G401.6 (cell line): ENCODE results near the gene TYSND1.
"Not testable (repeated sequence)": the region's sequence is repeated elsewhere in the genome, so short reads cannot be mapped to it uniquely, and the experiment has no call there.

Source experiments
- FAIRE-seq: peaks from 2 replicates; lab custom pipeline; 2012; peaks lifted over from hg19 to GRCh38; lab: Jason Lieb, UNC

Gene TYSND1

DNA sequence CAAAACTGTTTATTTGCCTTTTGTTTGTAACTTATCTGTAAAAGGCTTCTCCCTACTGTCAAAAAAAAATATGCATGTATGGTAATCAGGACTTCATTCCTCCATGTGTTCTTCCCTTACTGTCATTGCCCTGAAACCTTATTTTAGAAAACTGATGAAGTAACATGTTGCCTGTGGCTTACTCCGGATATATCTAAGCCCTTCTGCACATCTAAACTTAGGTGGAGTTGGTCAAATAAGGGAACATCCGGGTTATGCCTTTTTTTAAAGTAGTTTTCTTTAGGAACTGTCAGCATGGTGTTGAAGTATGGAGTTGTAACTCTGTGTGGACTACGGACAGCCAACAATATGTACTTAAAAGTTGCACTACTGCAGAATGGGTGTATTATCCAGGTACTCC, 17.7 kb upstream of the TYSND1 start:
- FAIRE-seq: no peak

GRCh38 chr10:70163448-70163847, 16.9 kb upstream of the TYSND1 start:
- FAIRE-seq: no peak

- no peak for FAIRE-seq
Measured at GRCh38 chr10:70162892-70163201, 16.3 kb upstream of the TYSND1 start.

DNA sequence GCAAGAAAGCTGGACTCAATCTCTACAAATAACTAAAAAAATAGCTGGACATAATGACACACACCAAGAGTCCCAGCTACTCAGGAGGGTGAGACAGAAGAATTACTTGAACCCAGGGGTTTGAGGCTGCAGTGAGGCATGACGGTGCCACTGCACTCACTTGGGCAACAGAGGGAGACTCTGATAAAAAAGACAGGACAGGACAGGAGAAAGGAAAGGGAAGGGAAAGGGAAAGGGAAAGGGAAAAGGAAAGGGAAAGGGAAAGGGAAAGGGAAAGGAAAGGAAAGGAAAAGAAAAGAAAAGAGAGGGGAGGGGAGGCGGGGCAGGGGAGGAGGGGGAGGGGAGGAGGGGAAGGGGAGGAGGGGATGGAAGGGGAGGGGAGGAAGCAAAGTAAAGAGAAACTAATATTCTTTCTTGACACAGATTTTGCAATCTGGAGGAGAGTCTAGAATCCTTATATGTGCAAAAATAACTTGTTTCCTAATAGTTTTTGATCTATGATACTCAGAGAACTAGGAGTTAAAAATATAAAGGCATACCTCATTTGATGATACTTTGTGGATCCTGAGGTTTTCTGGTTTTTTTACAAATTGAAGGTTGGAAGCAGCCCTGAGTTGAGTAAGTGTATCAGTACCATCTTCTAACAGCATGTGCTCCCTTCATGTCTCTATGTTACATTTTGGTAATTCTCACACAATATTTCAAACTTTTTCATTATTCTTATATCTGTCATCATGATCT, 15.8 kb upstream of the TYSND1 start:
- no peak for FAIRE-seq

- FAIRE-seq: no peak
Measured at GRCh38 chr10:70160798-70161197, 14.3 kb upstream of the TYSND1 start.

DNA sequence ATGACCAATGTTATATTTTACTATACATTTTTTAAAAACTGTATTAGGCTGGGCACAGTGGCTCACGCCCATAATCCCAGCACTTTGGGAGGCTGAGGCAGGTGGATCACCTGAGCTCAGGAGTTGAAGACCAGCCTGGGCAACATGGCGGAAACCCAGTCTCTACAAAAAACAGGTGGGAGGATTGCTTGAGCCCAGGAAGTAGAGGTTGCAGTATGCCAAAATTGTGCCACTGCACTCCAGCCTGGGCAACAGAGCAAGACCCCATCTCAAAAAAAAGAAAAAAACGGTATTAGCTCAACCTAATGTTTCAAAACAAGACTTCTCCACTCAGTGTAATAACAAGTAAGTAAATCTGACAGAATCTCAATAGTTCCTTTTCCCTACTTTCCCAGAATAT, 12.9 kb upstream of the TYSND1 start:
- FAIRE-seq: not testable (repeated sequence)

DNA sequence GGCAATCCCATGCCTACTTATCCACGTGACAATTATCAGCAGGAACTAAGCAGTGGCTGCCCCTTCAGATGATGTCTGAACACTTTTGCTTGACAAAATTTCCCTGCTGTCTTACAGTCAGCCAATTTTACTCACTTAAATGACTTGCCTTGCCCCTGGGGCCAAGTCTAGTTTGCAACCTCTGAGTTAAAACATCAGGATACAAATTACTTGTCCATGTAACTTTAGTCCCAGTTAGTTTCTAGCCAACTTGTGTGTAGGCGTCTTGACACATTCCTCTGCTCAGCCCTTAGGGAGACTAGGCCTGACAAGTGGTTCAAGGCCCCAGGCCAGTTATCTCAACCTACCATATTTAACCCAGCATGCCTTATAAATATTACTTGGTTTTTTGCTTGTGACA, 11.6 kb upstream of the TYSND1 start:
- FAIRE-seq: no peak

GRCh38 chr10:70155255-70155838, 8.8 kb upstream of the TYSND1 start:
- FAIRE-seq: no peak

GRCh38 chr10:70148516-70148915, 2.0 kb upstream of the TYSND1 start:
- no peak for FAIRE-seq

GRCh38 chr10:70147259-70147625, 742 bp upstream of the TYSND1 start:
- FAIRE-seq: no peak

DNA sequence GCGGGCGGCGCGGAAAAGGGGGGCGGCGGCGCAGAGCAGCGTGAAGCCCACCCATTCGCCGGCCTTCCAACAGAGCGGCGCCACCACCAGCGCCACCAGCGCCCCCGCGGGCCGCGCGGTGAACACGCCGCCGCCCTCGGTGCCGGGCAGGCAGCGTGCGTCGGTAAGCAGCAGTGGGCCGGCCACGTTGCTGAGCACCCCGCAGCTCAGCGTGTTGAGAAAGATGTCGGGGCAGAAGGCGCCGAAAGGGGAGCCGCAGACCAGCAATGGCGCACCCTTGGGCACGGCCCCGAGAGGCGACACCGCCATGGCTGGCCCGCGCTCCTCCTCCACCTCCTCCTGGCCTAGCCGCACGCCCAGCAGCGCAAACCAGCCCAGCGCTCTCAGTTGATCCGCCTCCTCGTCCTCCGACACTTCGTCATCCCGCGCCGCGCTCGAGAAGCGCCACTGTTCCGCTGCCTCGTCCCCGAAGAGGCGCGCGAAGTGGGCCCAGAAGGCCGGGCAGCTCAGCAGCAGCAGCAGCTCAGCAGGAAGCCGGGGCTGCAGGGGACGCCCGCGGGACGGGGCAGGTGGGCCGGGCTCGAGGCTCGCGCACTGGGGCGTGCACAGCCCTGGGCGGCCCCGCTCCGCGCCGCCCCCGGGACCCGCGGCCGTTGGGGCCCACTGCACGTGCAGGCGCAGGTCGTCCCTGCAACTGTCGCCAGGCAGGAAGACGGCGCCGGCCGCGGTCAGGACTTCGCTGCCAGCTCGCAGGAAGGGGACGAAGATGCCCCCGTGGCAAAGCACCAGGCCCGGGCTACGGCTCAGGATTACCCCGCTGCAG, 623 bp downstream of the TYSND1 start:
- FAIRE-seq: no peak

- no peak for FAIRE-seq
Measured at GRCh38 chr10:70145166-70145665, 1.3 kb downstream of the TYSND1 start.

- FAIRE-seq: no peak
Measured at GRCh38 chr10:70144372-70145110, 2.0 kb downstream of the TYSND1 start.

DNA sequence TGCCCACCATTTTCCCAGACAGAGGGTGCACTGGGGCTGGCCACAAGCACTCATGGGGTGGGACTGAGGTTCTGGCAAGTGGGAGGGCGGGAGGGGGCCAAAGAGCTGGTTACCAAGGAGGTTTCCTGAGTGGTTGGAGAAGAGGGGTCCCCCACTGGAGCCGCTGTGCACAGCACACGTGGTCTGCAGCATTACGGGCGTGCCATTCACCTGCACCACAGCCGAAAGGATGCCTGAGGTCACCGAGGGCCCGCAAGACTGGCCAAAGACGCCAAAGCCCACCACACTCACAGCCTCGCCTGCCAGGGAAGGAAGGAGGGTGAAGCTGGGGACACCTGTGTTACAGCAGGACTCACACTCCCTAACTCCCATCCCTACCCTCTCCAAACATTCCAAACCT, 3.9 kb downstream of the TYSND1 start:
- no peak for FAIRE-seq

DNA sequence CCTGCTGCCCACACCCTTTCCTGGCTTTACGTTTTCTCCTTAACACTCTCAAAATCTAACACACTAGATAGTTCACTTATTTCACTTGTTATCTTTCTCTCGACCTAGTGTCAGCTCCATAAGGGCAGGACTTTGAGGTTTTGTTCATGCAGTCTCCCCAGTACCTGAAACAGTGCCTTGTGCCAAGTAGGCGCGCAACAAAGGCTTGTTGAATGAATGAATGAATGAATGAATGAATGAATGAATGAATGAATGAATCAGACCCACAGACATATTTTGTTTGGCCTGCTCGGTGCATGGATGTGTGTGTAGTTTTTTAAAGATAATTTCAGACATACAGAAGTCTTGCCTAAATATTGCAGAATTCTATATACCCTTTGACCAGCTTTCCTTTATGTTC, 6.2 kb downstream of the TYSND1 start:
- FAIRE-seq: no peak

DNA sequence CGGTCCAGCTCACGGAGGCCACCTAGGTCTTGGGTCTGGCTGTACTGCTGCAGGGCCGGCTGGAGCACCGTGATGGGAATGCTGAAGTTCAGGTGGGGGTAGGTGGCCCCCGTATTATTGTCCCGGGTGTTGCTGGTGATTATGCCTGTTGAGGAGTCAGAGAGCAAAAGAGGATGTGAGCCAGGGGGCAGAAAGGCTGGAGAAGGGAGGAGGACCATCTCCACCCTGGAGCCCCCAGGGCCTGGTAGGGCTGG, 6.6 kb downstream of the TYSND1 start:
- FAIRE-seq: no peak

DNA sequence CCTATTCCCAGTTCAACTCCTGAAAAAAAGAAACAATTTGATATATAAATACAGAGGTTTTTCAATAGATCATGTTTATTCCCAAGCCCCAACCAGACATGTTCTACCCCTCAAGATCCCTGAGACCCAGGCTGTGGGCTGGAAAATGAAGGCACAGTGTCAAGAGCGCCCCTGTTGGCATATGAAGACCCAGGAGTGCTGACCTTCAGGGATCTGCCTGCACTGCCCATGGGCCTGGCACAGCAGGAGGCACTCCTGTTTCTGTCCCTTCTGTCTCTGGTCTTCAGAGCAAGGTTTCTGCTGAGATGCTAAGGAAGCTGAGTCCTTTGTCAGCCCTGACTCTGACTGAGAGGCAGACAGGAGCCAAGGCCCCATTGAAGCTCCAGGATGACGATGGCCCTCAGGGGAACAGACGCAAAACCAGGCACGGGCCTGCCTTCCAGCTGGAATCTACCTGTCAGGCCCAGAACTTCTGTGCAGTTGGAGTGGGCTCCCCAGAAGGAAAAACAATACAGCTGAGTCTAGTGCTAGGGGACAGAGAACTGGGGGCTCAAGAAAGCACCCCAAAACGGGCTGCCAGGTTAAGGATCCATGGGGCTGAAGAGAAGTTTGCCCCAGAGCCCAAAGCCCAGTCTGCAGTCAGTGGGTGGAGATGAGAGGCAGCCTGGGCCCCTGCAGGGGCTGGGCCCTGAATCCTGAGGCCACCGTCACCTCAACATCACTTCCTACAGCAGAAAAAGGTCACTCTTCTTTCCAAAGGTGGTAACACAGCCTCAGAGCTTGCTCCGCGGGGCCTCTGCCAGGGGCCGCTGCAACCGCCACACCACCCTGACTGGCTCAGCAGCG, 7.1 kb downstream of the TYSND1 start:
- FAIRE-seq: no peak

DNA sequence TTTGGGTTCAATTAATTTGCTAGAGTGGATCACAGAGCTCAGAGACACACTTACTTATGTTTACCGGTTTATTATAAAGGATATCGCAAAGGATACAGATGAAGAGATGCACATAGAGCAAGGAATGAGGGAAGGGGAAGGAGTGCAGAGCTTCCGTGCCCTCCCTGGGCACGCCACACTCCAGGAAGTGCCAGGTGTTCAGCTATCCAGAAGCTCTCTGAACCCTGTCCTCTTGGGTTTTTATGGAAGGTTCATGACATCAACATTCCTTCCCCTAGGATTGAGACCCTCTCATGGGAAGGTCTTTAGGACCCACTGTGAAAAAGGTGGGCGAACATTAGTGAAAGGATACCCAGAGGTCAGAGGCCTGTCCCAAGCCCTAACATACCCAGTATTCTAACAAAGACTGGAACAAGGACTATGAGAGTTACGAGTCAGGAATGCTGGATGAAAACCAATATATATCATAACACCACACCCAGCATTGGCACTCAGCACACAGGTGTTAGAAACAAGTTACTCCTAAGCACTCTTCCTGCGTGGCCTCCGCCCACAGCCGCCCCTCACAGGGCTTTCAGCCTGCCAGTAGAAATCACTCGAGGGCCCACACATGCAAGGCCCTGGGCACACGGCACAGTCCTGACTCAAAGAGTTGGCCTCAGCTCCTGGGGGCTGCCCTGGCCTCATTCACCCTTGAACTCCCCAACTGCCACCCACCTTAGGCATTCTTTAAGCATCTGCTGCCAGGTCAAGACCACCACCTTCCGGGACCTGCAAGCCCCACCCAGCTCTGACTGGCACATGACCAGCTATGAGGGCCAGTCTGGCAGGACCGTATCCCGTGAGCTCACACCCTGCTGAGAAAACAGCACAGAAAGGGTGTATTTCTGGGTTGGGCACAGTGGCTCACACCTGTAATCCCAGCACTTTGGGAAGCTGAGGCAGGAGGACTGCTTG, 8.3 kb downstream of the TYSND1 start:
- FAIRE-seq: no peak

DNA sequence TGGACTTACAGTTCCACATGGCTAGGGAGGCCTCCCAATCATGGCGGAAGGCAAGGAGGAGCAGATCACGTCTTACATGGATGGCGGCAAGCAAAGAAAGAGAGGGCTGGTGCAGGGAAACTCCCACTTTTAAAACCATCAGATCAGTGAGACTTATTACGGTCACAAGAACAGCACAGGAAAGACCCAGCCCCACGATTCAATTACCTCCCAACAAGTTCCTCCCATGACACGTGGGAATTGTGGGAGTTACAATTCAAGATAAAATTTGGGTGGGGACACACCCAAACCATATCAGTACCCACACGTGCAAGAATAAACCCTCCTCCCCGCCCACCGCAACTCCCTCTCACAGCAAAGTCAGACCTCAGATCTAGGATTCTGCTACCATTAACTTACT, 9.4 kb downstream of the TYSND1 start:
- FAIRE-seq: no peak

DNA sequence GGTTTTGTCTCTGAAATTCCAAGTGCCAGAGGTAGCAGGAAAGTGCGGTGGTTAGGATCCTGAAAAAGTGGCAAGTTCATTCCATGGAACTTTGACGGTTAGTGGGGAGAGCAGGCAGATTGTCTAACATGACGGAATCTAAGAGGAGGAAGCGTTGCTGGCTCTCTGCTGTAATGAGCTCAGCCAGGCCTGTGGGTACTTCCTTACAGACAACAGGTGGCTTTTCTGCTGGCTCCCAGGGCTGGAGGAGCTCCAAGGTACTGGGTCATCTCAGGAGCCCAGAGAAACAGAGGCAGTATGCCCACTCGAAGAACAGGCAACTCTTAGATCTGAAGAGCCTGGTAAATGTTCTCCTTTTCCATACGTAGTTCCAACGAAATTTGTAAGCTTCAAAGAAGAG, 10.8 kb downstream of the TYSND1 start:
- FAIRE-seq: no peak

DNA sequence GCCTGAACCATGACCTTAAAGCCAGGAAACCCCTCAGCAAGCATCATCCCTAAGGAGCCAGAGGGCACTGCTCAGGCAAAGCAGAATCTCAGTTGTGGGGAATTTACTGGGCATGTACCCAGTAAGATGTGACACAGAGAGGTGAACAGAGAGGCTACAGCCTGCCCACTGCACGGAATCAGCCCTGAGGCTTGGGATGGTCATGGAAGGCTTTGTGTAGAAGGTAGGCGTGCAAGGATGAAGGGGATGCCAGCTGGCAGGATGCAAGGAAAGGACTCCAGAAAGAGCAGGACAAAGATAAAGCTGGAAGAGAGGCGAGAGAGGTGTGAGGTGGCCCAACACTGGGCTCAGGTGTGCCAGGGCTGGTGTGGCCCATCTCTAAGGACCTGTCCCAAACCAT, 11.5 kb downstream of the TYSND1 start:
- FAIRE-seq: no peak
